ENCODE data around the gene RERG.
"Not testable (repeated sequence)": the region's sequence is repeated elsewhere in the genome, so short reads cannot be mapped to it uniquely, and the experiment has no call there.

The RERG gene

DNA sequence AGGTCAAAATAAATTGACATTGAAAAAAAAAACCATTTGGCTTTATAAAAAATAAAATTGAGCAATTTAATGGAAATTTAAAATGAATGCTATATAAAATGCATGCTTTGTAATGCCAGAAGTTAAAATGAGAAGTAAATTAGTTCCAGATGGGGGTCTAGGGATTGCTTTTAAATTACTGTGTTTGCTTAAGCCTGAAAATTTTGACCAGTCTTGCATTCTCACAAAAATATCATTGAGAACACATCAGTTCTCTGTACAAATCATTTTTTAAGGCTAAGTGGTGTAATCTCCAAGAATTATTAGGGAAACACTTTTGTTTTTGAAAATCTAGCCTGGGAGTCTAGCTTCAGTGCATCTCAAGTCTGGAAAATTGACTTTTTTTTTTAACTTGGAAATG lies 90.7 kb downstream of the RERG start:
- no peak for DNase-seq

DNA sequence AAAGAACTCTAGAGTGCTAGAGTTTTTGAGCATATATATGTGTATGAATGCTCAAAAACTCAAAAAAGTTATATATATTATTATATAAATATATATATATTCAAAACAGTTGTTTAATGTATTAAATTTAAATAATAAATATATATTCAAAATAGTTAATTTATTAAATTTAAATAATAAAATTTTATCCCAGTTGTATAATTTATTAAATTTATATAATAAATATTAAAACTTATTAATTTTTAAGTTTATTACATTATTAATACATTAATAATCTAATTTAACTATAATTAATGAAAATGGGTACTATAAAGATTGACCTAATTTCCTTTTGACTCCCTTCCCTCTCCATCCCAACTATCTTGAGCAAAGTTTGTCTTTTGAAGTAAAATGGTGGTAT lies 97.8 kb downstream of the RERG start:
- no peak for DNase-seq

DNA sequence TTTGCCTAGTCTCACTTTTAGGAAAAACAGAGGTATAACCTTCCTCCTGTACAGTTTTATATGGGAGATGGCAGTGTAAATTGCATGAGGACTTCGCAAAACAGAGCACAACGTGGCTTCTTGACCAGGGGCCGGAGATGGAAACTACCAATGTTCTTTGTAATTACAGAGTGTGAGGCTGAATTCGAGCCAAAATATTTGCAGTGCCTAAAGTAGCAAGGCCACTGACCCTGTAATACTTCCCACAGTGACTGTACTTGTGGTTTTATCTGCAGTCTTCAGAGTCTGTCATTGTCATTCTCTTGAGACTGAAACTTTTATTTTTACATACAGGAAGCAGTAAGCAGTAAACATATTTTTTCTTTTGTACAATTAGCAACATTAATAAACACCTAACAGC lies 98.9 kb downstream of the RERG start:
- DNase-seq = no peak

DNA sequence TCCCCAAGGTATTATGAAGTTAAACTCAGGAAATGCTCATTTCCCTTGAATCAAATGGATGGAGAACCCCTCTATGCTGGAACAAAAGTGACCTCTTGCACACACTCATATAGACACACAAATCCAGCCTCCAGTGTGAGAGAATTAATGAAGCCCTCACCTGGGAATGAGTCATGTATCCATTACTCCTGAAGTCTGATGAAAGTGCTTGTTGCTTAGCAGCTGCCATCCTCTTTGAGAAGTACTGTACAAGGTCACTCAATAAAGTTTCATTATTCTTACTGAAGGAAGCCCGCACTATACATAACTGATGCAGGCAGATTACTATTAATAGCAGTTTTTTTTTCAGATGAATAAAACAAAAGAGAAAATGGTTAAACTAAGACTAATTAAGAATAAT lies 102.3 kb downstream of the RERG start:
- no peak for DNase-seq

DNA sequence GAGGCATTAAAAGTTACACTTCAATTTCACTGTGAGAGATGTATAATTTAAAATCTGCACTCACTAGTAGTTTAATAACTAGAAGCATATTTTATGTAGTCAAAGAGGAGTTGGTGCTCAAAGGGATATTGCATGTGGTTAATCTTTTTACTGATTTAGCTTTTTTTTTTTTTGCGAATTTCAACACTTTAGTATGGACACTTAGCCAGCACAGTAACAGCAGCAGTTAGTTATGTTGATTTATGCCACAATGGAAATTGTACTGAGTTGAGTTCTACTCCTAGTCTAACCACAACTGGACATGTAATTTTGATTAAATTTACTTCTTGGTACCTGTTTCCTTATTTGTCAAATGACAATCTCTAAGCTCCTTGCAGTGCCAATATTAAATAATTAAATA lies 104.2 kb downstream of the RERG start:
- DNase-seq = no peak

DNA sequence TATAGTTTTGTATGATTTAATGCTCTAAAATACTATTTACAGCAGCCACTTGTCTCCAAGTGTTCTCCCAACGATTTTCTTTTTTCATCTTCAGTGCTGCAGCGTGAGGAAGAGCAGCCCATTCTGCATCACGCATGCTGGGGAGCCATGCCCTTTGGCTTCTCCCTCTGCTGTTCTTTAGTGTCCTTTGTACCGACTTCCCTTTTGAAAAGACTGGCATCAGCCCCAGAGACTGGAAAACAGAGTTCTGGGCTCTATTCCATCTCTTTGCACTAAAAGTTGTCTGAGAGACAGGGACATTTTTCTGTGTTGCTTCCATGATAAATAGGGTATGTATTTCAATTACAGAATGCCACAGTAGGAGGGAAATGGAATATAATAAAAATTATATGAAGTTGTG lies 105.1 kb downstream of the RERG start:
- DNase-seq = no peak

DNA sequence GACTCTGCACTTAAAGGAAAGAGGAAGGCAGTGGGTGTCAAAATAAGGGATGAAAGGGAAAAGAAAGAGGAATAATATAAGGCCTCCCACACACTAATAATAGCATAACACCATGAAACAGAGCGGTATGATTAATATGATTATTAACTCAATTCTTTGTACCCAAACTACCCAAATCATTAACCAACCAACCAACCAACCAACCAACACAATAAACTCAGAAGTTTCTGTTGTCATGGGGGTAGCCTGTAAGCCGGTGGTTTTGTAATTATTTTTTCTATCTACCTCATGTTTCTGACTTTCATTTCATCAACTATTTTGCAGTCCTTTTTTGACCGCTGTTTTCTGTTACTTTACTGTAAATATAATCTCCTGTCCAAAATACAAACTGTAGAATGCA lies 105.8 kb downstream of the RERG start:
- DNase-seq = no peak

DNA sequence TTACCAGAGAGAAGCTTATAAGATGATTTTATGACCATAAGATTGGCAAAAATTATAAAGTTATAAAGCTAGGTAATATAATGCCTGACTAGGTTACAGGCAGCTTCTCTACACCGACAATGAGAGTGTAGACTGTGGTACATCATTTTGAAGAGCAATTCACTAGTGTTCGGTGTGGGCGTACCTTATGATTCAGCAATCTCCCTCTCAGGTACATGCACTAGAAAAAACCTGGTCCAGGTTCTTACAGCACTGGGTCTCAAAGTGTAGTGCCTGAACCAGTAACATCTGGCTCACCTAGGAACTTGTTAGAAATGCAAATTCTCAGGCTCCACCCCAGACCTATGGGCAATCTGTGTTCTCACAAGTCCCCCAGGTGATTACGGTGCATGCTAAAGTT lies 106.7 kb downstream of the RERG start:
- no peak for DNase-seq

DNA sequence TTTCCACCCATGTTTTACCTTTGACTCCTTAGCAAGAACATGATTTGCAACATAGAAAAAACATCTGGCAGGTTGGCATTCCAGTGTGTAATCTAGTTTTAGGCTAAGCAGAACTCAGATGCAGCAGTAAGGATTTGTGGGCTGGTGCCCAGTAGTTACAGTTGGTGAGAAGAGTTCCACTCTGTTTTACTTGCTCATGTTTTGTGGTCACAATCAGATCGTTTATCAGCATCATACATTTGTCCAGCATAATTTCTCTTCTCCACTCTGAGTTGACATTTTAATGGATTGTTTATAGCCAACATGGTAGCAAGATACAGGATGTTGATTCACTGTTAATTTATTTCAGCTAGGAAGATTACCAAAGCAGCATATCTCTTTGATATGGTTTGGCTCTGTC lies 128.4 kb downstream of the RERG start:
- DNase-seq = no peak

DNA sequence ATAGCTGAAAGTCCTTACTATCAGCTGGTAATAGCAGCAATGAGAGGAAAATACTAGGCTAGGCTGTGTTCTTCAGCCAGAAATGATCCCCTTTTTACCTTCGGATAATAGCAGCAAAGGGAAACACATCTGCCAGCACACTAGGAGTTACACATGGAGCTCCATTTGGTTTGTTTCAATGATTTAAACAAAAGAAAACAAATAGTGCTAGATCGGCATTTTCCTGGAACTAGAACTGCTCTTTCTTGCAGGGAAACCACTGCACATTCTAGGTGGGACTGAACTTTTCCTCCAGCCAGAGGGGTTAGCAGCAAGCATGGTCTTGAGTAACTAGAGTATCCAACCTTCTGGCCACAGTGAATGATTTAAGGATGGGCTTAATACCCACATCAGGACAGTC lies 130.8 kb downstream of the RERG start:
- no peak for DNase-seq

DNA sequence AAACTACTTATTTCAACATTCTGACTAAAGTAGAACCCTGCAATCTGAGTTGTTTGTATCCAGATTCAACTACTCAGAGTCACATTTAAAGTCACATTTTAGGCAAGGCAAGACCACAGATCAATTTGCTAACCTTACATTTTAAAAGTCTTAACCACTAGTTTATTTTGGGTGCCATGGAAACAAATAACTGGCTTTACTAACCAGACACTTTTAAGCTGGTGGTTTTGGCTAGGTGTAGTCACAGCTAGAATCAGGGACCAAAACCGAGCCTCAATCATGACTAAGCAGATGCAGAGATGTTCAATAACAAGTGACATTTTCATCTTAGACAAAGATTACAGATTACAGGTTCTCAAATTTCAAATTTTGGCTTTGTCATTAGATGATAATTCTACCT lies 133.1 kb downstream of the RERG start:
- no peak for DNase-seq

DNA sequence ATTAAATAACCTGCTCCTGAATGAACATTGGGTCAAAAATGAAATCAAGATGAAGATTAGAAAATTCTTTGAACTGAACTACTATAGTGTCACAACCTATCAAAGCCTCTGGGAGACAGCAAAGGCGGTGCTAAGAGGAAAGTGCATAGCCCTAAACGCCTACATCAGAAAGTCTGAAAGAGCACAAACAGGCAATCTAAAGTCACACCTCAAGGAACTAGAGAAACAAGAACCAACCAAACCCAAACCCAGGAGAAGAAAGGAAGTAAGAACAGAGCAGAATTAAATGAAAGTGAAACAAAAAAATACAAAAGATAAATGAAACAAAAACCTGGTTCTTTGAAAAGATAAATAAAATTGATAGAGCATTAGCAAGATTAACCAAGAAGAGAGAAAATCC lies 143.5 kb downstream of the RERG start:
- DNase-seq = not testable (repeated sequence)

DNA sequence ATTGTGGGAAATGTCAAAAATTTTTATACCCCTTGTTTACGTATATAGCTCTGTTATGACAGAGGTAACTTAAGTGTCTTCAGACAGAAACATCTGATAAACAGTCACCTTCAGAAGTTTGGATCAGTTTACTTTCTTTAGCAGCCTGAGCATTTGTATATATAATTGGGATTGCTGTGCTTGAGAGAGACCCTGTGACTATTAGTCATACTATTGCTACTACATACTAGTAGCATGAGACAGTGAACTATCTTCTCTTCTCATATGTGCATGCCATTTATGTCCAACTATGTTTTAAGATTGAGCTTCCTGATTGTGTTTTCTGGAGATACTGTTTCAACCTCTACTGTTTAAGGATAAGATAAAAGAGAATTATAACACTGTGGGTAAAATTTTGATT lies 146.9 kb downstream of the RERG start:
- no peak for DNase-seq

DNA sequence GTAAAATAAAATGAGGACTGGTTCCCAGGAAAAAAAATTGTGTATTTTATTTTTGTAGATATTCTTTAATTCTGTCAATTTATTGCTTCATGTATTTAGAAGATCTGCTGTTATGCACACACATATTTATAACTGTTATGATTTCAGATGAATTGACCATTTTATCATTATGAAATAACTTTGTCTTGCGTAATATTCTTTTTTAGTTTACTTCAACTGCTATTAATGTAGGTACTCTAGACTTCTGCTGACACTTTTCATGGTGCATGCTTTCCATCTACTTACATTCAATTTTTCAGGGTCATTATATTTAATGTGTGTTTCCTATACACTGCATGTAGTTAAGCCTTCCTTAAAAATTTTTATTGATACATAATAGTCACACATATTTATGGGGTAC lies 162.1 kb downstream of the RERG start:
- DNase-seq = no peak

All from cerebellar nuclear complex (tissue), 1 donor.